GM19023 (cell line): ENCODE results near the gene RAPGEF2.
"Not testable (repeated sequence)": the region's sequence is repeated elsewhere in the genome, so short reads cannot be mapped to it uniquely, and the experiment has no call there.

ENCODE experiments used
- ATAC-seq: cut with Tn5 transposase; IDR thresholded peaks from one replicate; pipeline ENCODE4 v1.9.1; 2021; ENCODE audit warnings: mild to moderate bottlenecking, moderate library complexity; ENCODE audit not compliant: unreplicated experiment

Gene RAPGEF2

DNA sequence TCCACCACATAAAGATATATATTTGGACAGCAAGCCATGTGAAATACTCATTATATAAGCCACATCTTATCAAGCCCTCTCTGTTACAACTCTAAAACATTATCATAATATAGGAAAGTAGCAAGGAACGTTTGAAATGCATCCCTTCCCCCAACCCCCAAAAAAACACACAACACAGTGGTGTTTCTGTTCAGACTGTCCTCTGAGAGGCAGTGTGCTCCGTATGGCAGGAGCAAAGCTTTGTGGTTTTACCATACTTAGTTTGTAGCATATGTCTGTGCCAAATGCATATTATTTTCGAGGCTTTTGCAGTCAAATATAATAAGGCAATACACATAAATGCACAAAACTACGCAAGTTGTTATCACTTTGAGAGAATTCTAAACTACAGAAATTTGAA, 194.2 kb downstream of the RAPGEF2 start:
- no peak for ATAC-seq

DNA sequence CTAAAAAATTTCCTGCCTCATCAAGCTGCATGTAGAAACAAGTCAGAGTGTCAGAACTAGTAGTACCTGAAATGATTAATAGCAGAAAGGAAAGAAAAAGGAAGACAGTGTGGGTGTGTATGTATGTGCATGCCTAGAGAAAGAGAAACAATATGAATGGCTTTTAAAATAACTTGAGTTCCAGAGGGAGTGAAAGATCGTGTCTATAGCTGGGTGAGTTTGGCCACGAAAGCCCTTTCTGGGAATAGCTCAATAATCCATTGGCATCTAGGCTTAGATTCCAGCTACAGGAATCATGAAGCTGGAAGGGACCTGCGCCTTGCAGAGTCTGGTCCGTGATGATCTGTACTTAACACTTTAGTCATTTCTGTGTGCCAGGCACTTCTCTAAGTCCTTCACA, 195.6 kb downstream of the RAPGEF2 start:
- ATAC-seq: peak; percentile 76

DNA sequence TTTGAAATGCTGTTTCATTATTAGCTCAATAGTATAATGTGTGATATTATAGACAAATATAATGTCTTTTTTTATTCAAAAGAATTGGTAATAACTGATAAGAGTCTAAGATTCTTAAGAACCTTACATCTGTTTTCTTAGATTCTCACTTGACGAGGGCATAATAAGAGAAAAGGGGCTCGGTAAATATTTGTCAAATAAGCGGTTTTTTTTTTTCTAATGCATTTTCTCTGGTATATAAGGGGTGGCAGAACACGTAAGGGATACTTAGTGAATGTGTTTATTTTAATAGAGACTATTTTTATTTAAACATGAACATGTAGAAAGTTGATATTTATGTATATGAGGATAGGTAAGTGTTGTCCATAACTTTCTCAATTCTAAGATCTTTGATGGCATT, 200.6 kb downstream of the RAPGEF2 start:
- no peak for ATAC-seq

GRCh38 chr4:159305129-159305528, 202.2 kb downstream of the RAPGEF2 start:
- ATAC-seq: no peak

GRCh38 chr4:159307929-159308328, 205.1 kb downstream of the RAPGEF2 start:
- ATAC-seq: no peak

DNA sequence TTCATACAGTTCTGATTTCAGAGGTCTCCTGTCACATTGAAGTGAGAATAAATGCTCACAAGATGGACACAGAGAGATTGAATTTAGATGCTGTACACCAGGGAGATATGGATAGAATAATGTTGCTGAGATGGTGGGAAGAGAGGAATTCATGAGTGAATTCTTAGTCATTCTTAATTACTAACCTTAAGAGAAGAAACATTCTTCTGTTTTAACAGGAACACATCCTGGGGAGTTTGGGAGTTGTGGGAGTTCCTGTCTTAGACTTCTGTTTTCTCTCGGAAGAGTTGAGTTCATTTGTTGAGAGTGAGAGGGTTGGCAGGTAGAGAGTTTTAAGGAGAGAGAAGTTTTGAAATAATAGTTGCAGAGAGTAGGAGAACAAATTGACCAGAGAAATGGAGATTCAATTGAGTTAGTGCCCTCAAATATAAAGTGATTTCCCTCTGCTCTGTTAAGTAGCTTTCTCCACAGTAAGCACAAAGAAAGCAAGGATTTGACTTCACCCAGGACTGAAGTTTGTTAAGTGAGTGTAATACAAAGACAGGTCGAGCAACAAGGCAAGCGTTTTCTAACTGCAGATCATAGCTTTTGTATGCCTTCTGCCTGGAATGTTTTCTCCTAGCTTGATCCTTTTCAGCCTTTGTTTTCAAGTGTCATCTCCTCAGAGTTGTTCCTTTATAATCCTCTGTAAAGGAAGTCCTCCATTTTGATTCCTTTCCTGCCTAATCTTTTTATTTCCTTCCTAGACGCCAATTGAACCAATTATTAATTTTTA, 205.9 kb downstream of the RAPGEF2 start:
- ATAC-seq: no peak

DNA sequence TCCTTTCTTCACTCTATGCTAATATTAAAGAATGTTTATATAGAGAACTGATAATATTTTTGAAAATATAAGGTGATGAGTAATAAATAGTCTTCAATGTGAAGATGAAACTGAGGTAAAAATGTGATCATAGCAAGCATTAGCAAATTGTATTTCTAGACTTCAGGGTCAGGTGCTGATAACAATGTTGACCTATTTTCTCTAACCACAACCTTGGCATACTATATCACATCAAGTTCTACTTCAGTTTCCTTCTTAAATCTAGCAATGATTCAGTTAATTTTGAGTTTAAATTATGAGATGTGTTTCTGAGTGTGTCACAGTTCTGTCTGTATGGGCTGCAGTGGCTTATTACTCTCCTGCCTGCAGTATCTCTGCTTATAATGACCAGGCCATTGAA, 209.4 kb downstream of the RAPGEF2 start:
- no peak for ATAC-seq

GRCh38 chr4:159315879-159316278, 213.0 kb downstream of the RAPGEF2 start:
- not testable (repeated sequence) for ATAC-seq

DNA sequence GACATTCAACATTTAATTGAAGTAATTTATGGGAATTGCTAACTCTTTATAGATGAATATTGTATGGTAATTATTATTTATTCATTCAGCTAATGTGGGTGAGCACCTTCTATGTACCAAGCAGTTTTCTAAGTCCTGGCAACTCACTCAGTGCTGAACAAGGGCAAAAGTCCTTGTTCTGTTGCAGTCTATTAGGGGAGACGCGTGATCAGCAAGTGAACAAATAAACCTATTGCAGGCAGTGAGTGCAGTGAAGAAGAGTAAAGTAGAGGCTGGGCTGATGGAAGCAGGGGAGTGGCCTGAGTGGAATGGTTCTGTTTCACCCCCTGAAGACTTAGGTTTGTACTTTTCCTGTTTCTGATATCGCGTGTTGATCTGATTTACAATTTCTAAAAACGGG, 214.3 kb downstream of the RAPGEF2 start:
- no peak for ATAC-seq

- no peak for ATAC-seq
Measured at GRCh38 chr4:159319027-159319426, 216.1 kb downstream of the RAPGEF2 start.

- no peak for ATAC-seq
Measured at GRCh38 chr4:159326480-159326879, 223.6 kb downstream of the RAPGEF2 start.

GRCh38 chr4:159328766-159329165, 225.9 kb downstream of the RAPGEF2 start:
- ATAC-seq: no peak

- no peak for ATAC-seq
Measured at GRCh38 chr4:159334461-159334860, 231.6 kb downstream of the RAPGEF2 start.

DNA sequence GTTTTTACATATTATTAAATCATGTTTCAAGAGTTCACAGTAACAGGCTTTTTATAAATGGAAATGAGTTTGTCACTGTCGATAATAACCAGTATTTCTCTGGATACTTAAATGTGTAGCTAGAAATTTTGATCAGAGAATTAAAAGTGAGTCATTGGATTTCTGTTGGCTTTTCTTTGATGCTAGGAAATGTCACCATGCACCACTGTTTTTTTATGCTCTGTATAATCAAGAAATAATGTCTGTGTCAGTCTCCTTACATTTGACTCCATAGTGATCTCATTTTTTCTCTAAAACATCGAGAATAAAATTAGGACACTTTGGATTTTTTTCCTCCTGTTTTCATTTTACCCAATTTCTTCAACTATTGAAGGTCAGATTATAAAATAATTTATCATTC, 234.2 kb downstream of the RAPGEF2 start:
- ATAC-seq: no peak

- ATAC-seq: no peak
Measured at GRCh38 chr4:159341522-159341921, 238.6 kb downstream of the RAPGEF2 start.

DNA sequence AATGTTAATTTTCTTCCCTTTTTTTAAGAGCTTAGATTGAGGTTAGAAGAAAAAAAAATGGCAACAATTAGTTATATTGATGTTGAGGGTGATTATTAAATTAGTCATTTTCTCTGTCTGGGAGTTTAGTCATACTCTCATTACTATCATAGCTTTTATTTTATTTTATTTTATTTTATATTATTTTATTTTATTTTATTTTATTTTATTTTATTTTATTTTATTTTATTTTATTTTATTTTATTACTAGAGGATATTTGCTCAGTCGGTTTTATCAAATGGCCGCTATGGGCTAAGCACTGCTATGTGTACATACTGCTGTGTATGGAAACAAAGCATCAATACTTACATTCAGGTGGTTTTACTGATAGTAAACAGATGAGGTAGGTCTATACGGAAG, 239.5 kb downstream of the RAPGEF2 start:
- no peak for ATAC-seq

- ATAC-seq: no peak
Measured at GRCh38 chr4:159343116-159343515, 240.2 kb downstream of the RAPGEF2 start.

GRCh38 chr4:159344877-159345276, 242.0 kb downstream of the RAPGEF2 start:
- ATAC-seq: no peak

DNA sequence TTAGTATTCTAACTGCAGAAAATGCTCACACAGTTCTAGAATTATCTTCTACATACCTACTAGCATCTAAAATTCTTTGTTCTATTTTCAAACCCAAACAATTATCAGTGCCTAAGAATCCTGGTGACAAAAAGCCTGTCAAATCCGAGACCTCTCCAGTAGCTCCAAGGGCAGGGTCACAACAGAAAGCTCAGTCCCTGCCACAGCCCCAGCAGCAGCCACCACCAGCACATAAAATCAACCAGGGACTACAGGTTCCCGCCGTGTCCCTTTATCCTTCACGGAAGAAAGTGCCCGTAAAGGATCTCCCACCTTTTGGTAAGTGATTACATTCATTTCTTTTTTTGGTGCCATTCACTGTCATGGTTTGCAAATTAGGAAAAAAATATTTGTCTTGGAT, 243.8 kb downstream of the RAPGEF2 start:
- ATAC-seq: no peak

DNA sequence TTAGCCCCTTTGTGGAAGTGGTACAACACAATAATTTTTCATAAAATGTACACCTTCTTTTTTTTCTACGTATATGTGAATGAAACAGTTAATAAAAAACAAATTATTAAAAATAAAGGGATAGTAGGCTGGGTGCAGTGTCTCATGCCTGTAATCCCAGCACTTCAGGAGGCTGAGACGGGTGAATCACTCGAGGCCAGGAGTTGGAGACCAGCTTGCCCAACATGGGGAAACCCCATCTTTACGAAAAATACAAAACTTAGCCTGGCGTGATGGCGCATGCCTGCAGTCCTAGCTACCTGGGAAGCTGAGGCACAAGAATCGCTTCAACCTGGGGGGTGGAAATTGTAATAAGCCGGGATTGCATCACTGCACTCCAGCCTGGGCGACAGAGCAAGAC, 244.9 kb downstream of the RAPGEF2 start:
- no peak for ATAC-seq

DNA sequence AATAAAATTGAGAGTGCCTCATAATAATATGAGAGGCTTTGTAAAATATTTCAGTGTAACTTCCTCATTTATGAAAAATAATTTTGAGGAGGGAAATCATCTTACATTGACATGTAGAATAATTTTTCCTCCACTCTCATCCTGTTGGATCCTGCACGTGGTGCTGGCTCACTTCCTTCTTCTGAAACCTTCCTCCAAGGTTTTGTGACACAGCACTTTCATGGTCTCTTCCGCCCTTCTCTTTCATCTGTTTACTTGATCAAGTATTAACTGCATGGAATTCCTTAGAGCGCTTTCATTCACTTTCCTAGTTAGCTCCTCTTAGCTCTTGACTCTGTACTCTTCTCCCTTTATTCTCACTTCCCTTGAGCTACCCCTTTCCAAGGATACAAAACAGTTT, 246.5 kb downstream of the RAPGEF2 start:
- no peak for ATAC-seq

- ATAC-seq: no peak
Measured at GRCh38 chr4:159352609-159353008, 249.7 kb downstream of the RAPGEF2 start.
